Measurements from ENCODE around the gene CRLF2. TPM values are rescaled to one million over a fixed set of nuclear protein-coding genes. Genes with fewer than 3 reads are reported as not detected.
A peak's percentile ranks its signal among the peaks of the same experiment; 100 is the strongest.

The CRLF2 gene
- total and polyA plus RNA-seq, 2 of the 8 experiments (the other 6 are each of a cell fraction or from before 2014, with no cell fraction given) = 0.06 TPM; not detected in 1

DNA sequence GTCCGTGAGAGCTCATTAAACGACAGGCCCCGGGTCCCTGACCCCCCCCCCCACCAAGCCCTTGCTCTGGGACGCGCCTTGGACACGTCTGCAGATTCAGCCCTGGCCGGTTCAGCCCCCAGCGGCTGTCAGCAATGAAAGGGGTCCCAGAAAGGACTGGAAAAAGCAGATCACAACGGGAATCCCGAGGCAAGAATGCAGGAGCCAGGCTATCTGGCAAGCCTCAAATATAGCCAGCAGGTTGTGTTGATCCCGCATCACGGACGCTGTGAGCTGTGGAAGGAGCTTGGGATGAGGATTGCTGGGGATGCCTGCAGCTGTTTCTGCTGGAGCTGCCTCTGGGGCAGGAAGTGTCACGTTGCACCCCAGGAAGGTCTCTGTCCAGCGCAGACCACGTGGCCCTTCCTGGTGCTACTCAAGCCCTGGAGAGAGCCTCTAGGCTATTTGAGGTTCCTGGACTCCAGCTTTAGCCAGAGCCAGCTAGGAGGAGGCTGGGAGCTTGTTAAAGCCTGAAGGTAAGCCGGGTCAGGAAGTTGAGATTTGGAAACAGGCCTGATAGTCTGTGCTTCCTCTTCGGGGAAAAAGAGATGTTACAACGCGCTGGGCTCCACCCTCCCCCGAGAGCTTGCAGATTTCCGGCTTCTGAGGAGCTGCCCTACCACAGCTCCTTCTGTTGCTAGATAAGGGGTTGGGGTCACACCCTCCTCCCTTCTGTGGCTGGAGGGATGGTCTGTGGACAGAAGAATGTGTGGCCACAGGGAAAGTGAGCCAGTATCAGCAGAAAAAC lies 36.8 kb upstream of the CRLF2 start (continued):
- TF ChIP-seq SP1 (IDR thresholded peaks at IDR 0.05; ENCODE audit: low read depth, low read length) (no peak), EP300 (IDR thresholded peaks at IDR 0.05; ENCODE audit: borderline replicate concordance in 1 of 2, low read depth in 2 of 2, low read length in 2 of 2) (no peak), KDM1A (IDR thresholded peaks at IDR 0.05; ENCODE audit: borderline replicate concordance, low read length) (no peak), HDAC2 (IDR thresholded peaks at IDR 0.05; ENCODE audit: borderline replicate concordance in 1 of 2, low read depth in 2 of 2, low read length in 2 of 2) (no peak; a peak in 1 of 4 replicates), CHD2 (IDR thresholded peaks at IDR 0.05; ENCODE audit: low read length) (no peak), BCL11A (IDR thresholded peaks at IDR 0.05; ENCODE audit: low read depth in 2 of 2, low read length in 2 of 2) (no peak), KDM4A (IDR thresholded peaks at IDR 0.05; ENCODE audit: low read depth, low read length, severe bottlenecking) (no peak), SIRT6 (IDR thresholded peaks at IDR 0.05; ENCODE audit: low read length) (no peak), RAD21 (IDR thresholded peaks at IDR 0.05 in 1 of 2, conservative IDR thresholded peaks at IDR 0.05 in 1 of 2; ENCODE audit: low read depth in 2 of 2, low read length in 2 of 2) (0 out of 4 replicates have a peak, but pooled peaks of 1 of the 2 experiments have one; percentile 0), RFX5 (IDR thresholded peaks at IDR 0.05; ENCODE audit: borderline replicate concordance, low read depth, low read length) (no peak), ZNF274 (IDR thresholded peaks at IDR 0.05; ENCODE audit: borderline replicate concordance, extremely low read depth, low read length) (no peak), CREB1 (IDR thresholded peaks at IDR 0.05) (no peak), MAFK (IDR thresholded peaks at IDR 0.05; ENCODE audit: low read depth, low read length) (no peak)
- TF ChIP-seq, protein P1, sequence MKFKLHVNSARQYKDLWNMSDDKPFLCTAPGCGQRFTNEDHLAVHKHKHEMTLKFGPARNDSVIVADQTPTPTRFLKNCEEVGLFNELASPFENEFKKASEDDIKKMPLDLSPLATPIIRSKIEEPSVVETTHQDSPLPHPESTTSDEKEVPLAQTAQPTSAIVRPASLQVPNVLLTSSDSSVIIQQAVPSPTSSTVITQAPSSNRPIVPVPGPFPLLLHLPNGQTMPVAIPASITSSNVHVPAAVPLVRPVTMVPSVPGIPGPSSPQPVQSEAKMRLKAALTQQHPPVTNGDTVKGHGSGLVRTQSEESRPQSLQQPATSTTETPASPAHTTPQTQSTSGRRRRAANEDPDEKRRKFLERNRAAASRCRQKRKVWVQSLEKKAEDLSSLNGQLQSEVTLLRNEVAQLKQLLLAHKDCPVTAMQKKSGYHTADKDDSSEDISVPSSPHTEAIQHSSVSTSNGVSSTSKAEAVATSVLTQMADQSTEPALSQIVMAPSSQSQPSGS (IDR thresholded peaks at IDR 0.05; ENCODE audit: low read length) = no peak
- TF ChIP-seq, protein P2, sequence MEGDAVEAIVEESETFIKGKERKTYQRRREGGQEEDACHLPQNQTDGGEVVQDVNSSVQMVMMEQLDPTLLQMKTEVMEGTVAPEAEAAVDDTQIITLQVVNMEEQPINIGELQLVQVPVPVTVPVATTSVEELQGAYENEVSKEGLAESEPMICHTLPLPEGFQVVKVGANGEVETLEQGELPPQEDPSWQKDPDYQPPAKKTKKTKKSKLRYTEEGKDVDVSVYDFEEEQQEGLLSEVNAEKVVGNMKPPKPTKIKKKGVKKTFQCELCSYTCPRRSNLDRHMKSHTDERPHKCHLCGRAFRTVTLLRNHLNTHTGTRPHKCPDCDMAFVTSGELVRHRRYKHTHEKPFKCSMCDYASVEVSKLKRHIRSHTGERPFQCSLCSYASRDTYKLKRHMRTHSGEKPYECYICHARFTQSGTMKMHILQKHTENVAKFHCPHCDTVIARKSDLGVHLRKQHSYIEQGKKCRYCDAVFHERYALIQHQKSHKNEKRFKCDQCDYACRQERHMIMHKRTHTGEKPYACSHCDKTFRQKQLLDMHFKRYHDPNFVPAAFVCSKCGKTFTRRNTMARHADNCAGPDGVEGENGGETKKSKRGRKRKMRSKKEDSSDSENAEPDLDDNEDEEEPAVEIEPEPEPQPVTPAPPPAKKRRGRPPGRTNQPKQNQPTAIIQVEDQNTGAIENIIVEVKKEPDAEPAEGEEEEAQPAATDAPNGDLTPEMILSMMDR (IDR thresholded peaks at IDR 0.05; ENCODE audit: control extremely low read depth in 1 of 3, insufficient read depth in 1 of 3, low read depth in 1 of 3, low read length in 3 of 3) = peak in 1 of 3 experiments; percentile 9; a peak in 1 of 4 replicates
- TF ChIP-seq, protein P3, sequence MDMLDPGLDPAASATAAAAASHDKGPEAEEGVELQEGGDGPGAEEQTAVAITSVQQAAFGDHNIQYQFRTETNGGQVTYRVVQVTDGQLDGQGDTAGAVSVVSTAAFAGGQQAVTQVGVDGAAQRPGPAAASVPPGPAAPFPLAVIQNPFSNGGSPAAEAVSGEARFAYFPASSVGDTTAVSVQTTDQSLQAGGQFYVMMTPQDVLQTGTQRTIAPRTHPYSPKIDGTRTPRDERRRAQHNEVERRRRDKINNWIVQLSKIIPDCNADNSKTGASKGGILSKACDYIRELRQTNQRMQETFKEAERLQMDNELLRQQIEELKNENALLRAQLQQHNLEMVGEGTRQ (IDR thresholded peaks at IDR 0.05; ENCODE audit: low read length) = peak; percentile 77
